GM12801 (cell line): ENCODE data around the gene PTCH1.

Experiments
- TF ChIP-seq, protein P1 (sequence below): IDR thresholded peaks from one replicate; pipeline ENCODE4 v1.5.1; 2011; ENCODE audit warnings: control low read depth; ENCODE audit not compliant: insufficient read length; ENCODE audit errors: extremely low read depth

PTCH1 gene

DNA sequence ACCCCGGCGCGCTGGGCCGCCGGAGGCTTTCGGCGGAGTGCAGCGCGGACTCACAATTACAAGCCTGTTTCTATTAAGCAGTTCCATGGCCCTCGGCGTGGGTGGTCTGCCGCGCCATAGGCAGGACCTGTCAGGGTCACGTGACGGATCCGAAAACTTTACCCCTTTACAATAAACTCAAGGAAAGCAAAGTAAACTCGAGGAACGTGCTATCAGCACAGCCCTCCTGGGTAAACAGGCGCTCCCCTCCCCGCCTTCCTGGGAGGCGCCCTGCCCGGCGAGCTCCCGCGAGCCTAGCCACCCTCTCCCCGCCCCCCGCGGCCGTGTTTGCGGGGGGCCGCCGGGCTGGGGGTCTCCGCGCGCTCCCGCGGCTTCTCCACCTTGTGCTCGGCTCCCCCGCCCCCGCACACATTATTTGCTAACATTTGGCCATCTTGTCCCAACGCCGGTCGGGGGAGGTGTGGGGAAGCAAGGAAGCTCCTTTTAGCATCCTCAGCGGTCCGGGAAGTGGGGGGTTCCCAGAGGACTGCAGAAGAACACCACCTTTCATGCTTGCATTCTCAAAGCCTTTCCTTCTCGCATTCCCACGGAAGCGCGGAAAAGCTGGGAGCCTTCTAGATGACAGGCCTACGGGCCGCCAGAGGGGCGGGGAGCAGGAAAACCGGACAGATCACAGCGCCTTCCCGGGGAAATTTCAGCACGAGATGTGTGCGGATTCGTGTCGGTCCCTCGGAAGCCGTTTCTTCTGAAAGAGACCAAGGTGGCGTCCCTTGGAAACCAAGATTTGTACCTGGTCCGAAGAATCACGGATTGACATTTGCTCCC lies at the start of gene PTCH1:
Gene PTCH1 (minus strand): TSS at position 238 of the 825 bp plus-strand sequence.
- TF ChIP-seq, protein P1, sequence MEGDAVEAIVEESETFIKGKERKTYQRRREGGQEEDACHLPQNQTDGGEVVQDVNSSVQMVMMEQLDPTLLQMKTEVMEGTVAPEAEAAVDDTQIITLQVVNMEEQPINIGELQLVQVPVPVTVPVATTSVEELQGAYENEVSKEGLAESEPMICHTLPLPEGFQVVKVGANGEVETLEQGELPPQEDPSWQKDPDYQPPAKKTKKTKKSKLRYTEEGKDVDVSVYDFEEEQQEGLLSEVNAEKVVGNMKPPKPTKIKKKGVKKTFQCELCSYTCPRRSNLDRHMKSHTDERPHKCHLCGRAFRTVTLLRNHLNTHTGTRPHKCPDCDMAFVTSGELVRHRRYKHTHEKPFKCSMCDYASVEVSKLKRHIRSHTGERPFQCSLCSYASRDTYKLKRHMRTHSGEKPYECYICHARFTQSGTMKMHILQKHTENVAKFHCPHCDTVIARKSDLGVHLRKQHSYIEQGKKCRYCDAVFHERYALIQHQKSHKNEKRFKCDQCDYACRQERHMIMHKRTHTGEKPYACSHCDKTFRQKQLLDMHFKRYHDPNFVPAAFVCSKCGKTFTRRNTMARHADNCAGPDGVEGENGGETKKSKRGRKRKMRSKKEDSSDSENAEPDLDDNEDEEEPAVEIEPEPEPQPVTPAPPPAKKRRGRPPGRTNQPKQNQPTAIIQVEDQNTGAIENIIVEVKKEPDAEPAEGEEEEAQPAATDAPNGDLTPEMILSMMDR: no peak

GRCh38 chr9:95565982-95566381 lies 49.2 kb upstream of the PTCH1 start:
- TF ChIP-seq, protein P1: no peak

GRCh38 chr9:95561913-95562312 lies 45.1 kb upstream of the PTCH1 start:
- TF ChIP-seq, protein P1: no peak

DNA sequence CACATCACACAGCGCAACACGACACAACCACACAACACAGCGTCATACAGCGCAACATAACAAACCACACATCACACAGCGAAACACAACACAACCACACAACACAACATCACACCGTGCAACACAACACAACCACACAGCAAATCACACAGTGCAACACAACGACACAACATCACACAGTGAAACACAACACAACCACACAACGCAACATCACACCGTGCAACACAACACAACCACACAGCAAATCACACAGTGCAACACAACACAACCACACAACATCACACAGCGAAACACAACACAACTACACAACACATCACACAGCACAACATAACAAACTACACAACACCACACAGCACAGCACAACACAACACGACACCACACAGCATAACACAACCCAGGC lies 40.4 kb upstream of the PTCH1 start:
- TF ChIP-seq, protein P1: no peak

DNA sequence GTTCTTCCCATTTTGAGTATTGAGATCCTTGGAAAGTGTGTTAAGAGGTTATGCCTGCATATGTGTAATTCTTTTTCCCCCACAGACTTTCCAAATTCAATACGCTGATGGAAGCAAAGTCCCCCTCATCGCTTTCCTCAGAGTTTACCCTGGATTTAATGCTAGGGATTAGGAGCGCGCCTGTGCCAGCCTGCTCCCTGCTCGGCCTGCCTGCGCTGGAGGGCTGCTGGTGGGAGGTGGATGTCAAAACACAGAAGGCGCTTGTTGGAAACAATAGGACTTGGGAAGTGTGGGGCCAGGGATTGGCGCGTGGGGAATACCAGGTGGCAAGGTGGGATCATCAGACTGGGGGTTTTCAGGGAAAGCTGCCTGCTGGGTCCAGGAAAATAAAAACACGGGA lies 39.8 kb upstream of the PTCH1 start:
- TF ChIP-seq, protein P1: no peak

DNA sequence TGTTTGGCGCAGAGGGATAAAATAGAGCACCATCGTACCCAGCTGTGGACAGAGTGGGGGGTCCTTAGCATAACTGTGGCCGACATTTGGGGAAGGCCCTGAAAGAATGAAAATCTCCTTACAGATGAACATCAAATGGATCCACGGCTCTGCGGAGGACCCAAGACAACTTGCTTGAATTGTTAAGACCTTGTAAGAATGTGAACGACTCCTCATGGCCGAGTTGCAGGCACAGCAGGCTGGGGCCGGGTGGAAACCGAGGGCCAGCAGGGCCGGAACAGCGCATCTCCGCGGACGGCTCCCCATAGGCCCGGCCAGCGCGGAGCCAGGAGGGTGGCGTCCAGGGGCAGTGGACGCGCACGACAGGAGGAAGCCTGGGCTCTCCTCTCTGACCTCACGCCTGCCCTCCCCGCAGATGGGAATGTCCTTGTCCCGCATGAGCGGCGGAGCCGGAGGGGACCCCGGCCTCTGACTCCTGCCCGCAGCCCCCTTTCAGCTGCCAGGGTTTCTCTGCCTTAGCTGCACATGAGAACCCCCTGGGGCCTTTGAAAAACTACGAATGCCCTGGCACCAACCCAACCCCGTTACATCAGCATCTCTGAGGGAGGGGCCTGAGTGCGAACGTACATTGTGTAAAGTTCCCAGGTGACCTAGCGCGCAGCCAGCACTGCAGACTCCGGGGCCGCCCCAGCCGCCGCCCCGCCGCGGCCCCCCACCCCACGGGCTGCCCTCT lies 36.2 kb upstream of the PTCH1 start:
- TF ChIP-seq, protein P1: no peak

- TF ChIP-seq, protein P1: no peak
These were observed 35.5 kb upstream of the PTCH1 start for GRCh38 chr9:95552255-95552654.
